Progenitor cell of endocrine pancreas (in vitro differentiated cells): Measurements from ENCODE around the gene TMPRSS11E. TPM values are rescaled to one million over a fixed set of nuclear protein-coding genes. Genes with fewer than 3 reads are reported as not detected.

ENCODE experiments used
- DNase-seq: peaks from one replicate; pipeline ENCODE4 v3.0.0; 2021; ENCODE audit warnings: low spot score; ENCODE audit not compliant: unreplicated experiment
- H3K27ac Mint-ChIP-seq: 2 replicates; pipeline ENCODE4 v1.8.0; 2021; ENCODE audit warnings: mild to moderate bottlenecking, moderate library complexity, mixed read lengths
- H3K27me3 Mint-ChIP-seq: 2 replicates; pipeline ENCODE4 v1.8.0; 2021; ENCODE audit warnings: mixed read lengths
- H3K36me3 Mint-ChIP-seq: 2 replicates; pipeline ENCODE4 v1.8.0; 2022; ENCODE audit warnings: mixed read lengths; ENCODE audit not compliant: insufficient read depth
- H3K4me1 Mint-ChIP-seq: 2 replicates; pipeline ENCODE4 v1.8.0; 2021; ENCODE audit warnings: low read depth, mixed read lengths
- H3K4me3 Mint-ChIP-seq: 2 replicates; pipeline ENCODE4 v1.8.0; 2021; ENCODE audit warnings: low read depth, mild to moderate bottlenecking, moderate library complexity, mixed read lengths
- H3K9me3 Mint-ChIP-seq: 2 replicates; pipeline ENCODE4 v1.8.0; 2021; ENCODE audit warnings: low read depth, mixed read lengths
- total RNA-seq: library from RNA; stranded (reverse); gene quantifications from 2 replicates; pipeline ENCODE4 v1.2.1, GENCODE V29; 2021
- TF ChIP-seq, protein P1 (sequence below): fragments of 200-600 bp; sonication (generic); IDR thresholded peaks from one replicate; pipeline ENCODE4 v1.5.0; 2021; ENCODE audit warnings: antibody characterized with exemption, mild to moderate bottlenecking; ENCODE audit not compliant: unreplicated experiment

TMPRSS11E gene
- total RNA-seq, 1 donor from 2014 or later = 0.12 TPM

DNA sequence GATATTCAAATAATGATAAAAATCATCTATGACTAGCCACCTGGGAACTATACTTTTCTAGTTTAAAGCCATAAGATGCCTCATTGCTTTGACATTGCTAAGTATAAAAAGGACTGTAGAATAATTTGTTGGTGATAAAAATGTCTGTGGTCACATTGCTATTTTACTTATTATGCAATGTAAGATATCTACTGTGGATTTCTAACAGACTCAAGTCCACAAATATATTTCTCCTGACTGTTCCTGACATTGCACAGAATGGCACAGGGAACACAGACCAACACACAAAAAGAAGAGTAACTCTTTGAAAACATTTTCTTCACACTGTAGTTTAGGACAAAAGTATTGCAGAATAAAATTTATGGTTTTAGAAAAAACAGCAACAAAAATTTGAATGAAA lies 2.2 kb upstream of the TMPRSS11E start:
- peaks cover 2% of the 10 kb centered on the region for H3K9me3 Mint-ChIP-seq
- no peak for DNase-seq
- H3K36me3 Mint-ChIP-seq = no peaks in the 10 kb centered on the region
- peaks cover 4% of the 10 kb centered on the region for H3K4me1 Mint-ChIP-seq
- H3K27me3 Mint-ChIP-seq = no peaks in the 10 kb centered on the region
- TF ChIP-seq, protein P1, sequence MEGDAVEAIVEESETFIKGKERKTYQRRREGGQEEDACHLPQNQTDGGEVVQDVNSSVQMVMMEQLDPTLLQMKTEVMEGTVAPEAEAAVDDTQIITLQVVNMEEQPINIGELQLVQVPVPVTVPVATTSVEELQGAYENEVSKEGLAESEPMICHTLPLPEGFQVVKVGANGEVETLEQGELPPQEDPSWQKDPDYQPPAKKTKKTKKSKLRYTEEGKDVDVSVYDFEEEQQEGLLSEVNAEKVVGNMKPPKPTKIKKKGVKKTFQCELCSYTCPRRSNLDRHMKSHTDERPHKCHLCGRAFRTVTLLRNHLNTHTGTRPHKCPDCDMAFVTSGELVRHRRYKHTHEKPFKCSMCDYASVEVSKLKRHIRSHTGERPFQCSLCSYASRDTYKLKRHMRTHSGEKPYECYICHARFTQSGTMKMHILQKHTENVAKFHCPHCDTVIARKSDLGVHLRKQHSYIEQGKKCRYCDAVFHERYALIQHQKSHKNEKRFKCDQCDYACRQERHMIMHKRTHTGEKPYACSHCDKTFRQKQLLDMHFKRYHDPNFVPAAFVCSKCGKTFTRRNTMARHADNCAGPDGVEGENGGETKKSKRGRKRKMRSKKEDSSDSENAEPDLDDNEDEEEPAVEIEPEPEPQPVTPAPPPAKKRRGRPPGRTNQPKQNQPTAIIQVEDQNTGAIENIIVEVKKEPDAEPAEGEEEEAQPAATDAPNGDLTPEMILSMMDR = no peak
- no peak overlapping the region for H3K4me3 Mint-ChIP-seq
- no peak overlapping the region for H3K27ac Mint-ChIP-seq

DNA sequence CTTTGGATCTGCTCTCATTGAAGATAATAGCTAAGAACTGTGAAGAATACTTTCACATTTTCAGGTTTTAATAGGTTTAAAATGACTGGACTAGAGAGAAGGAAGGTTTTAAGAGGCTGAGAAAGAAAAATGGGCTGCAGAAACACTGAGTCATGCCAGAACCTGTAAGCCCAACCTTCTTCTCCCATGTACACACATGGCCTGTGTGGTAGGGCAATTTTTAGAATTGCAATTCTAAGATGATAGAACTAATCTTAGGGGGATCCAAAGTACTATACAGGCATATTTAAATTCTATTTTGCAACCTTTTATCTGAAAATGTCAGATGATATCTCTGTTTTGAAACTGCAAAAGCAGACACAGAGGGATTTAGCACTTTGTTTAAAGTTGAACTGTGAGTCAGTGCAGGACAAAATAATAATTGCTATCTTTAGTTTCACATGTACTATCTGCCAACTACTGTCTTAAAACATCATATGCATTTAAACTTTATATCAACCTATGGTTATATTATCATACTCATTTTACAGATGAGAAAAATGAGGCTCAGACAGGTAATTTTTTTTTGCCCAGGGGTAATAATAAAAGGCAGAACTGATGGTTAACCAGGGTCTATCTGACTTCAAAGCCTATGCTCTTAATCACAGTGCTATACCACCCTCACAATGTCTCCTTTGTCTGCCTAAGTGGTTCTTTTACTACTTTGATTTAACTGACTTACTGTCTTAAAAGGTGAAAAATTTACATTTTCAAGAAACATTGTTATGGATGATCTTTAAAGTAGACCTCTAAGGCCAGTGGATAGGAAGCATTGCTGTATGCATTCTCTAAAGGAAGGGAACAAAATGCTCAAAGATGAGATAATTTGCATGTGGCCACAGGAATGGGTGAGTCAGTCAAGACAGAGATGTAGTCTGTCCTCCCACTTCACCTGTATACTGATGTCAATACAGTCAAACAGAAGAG lies 4.3 kb downstream of the TMPRSS11E start:
- TF ChIP-seq, protein P1 = no peak
- Mint-ChIP-seq H3K4me1 (peaks cover 5% of the 10 kb centered on the region), H3K27me3 (no peaks in the 10 kb centered on the region), H3K36me3 (no peaks in the 10 kb centered on the region), H3K4me3 (no peak overlapping the region), H3K27ac (no peak overlapping the region), H3K9me3 (no peaks in the 10 kb centered on the region)
- no peak for DNase-seq

DNA sequence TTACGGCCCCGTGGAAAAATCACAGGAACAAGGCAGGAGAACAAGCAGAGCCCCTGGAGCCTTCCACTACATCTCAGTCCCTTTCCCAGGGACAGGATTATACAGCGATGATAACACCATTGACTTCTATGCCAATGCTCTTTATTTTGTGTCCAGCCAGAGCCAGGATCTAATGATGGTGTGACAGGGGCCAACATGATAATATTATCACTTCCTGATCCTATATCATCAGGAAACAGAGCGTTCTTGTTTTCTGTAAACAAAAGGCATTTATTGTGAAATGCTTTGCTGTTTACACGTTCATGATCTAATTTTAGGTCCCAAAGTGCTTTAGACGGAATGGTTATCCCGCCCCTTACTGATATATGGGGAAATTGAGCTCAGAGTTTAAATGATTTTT lies 12.8 kb downstream of the TMPRSS11E start:
- Mint-ChIP-seq H3K27me3 (no peaks in the 10 kb centered on the region), H3K27ac (no peak overlapping the region), H3K36me3 (no peaks in the 10 kb centered on the region), H3K4me1 (no peaks in the 10 kb centered on the region), H3K4me3 (no peak overlapping the region), H3K9me3 (peaks cover 2% of the 10 kb centered on the region)
- no peak for DNase-seq
- TF ChIP-seq, protein P1 = no peak

DNA sequence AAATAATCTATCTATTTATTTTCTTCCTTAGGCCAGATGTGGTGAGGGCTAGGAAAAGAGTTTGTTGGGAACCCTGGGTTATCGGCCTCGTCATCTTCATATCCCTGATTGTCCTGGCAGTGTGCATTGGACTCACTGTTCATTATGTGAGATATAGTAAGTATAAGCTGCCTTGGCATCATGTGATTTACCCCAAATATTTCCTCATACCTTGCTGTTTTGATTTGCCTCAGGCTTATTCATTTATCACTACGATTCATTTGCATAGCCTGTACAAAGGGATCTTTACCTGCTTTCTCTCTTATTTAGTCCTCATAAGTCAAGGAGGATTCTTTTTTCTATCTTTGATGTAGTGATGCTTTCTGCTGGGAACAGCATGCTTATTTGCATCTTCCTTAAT lies 14.5 kb downstream of the TMPRSS11E start:
- Mint-ChIP-seq H3K27me3 (no peaks in the 10 kb centered on the region), H3K36me3 (no peaks in the 10 kb centered on the region), H3K9me3 (peaks cover 2% of the 10 kb centered on the region), H3K27ac (no peak overlapping the region), H3K4me1 (no peaks in the 10 kb centered on the region), H3K4me3 (no peak overlapping the region)
- DNase-seq = no peak
- TF ChIP-seq, protein P1 = no peak

DNA sequence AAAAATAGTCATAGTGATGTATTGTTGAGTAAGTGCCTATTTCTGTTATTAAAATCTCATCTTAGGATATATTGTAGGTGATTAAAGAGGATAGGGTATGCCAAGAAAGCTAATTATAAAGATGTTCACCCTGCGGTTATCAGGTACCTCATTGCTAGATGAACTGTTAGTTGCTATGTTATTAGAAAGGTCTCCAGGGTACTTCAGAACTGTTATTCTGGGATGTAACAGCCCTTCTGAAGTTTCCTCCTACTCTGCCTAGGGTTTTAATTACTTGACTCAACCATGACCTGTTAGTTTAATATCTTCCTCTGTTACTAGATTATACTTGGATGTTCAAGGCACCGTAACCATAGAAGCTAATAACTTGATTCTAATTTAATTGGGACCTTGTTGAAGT lies 15.4 kb downstream of the TMPRSS11E start:
- DNase-seq = no peak
- Mint-ChIP-seq H3K4me3 (no peak overlapping the region), H3K9me3 (peaks cover 2% of the 10 kb centered on the region), H3K27me3 (no peaks in the 10 kb centered on the region), H3K36me3 (no peaks in the 10 kb centered on the region), H3K4me1 (no peaks in the 10 kb centered on the region), H3K27ac (no peak overlapping the region)
- TF ChIP-seq, protein P1 = no peak
